Activated naive CD4-positive, alpha-beta T cell treated with anti-CD3 and anti-CD28 coated beads, Interleukin-2, amount 50 U/mL, for 72 hours (primary cell): ENCODE measurements around the gene C17orf50. TPM values are rescaled to one million over a fixed set of nuclear protein-coding genes. Genes with fewer than 3 reads are reported as not detected.

Experiments
- ATAC-seq, 2 donors: fragments of 150-1000 bp; cut with Tn5 transposase; 2 replicates each; pipeline ENCODE4 v1.10.0; 2021; ENCODE audit warnings: mild to moderate bottlenecking in 2 of 2, moderate library complexity in 2 of 2
- DNase-seq, 2 donors: peaks; one replicate each; pipeline ENCODE4 v3.0.0; 2021 to 2022; ENCODE audit warnings: low spot score in 2 of 2
- H3K27ac Mint-ChIP-seq, 2 donors: one replicate each; pipeline ENCODE4 v1.8.0; 2022; ENCODE audit warnings: mild to moderate bottlenecking in 2 of 2, mixed read lengths in 2 of 2
- H3K36me3 Mint-ChIP-seq, 2 donors: one replicate each; pipeline ENCODE4 v1.8.0; 2022; ENCODE audit warnings: mixed read lengths in 2 of 2
- H3K9me3 Mint-ChIP-seq, 2 donors: one replicate each; pipeline ENCODE4 v1.8.0; 2022; ENCODE audit warnings: mixed read lengths in 2 of 2
- total RNA-seq, 2 donors: library from RNA; stranded (reverse); gene quantifications; one replicate each; pipeline ENCODE4 v1.2.3, GENCODE V29; 2022

C17orf50 gene
- total RNA-seq, 2 donors from 2014 or later: not detected

DNA sequence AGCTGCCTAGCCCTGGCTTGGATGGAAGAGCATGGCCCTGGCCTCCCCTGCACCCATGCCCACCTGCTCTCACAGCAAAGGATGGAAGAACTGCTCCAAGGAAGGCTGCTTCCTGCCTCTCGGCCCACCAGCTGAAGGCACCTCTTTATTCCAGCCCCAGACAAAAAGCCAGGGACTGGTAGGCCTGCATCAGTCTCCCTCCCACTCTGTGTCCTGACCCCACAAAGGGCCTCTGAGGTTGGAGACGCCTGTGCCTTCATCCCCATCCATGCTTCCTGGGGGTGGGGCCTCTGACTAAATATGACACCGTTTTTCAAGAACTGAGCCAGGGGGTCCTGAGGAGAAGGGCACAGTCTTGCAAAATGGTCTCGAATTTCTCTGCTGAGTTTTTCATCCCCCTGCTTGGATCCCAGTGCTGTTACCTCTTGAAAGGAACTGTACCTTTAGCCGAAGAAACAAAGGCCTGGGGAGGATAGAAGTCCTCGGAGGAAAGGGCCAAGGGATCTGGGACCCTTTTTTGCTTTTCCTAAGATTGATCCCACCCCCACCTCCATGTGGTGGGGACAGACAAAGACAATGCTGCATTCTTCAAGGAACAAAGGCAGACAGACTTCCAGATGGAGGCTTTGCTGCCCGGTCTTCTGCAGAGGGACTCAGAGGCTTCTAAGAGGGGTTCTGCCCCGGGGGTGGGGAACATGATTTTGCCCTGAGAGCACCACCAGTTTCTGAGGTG is 5.2 kb downstream of the C17orf50 start:
- no peak for ATAC-seq
- no peaks in the 10 kb centered on the region for H3K36me3 Mint-ChIP-seq

DNA sequence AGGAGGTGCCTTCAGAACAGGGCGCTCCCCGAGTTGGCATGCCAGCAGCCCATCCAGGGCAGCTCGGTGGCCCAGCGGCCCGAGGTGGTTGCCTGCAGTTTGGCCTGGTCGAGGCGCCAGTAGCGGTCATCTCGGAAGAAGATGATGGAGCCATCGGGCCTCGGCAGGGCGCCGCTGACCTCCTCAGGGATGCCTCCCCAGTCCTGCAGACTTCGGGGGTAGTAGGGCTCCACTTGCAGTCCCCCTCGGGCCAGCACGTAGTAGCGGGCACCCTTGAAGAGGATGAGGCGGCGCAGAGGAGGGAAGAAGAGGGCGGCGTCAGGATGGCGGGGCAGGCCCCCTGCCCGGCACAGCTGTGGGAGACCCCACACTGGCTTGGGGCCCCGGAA is 5.8 kb downstream of the C17orf50 start:
- Mint-ChIP-seq H3K36me3 (no peaks in the 10 kb centered on the region), H3K9me3 (no peaks in the 10 kb centered on the region), H3K27ac (no peak overlapping the region)
- no peak for DNase-seq
- ATAC-seq: no peak

More for the DNA sequence above, 5.2 kb downstream of the C17orf50 start:
- no peaks in the 10 kb centered on the region for H3K9me3 Mint-ChIP-seq
- H3K27ac Mint-ChIP-seq: no peak overlapping the region
- DNase-seq: no peak

DNA sequence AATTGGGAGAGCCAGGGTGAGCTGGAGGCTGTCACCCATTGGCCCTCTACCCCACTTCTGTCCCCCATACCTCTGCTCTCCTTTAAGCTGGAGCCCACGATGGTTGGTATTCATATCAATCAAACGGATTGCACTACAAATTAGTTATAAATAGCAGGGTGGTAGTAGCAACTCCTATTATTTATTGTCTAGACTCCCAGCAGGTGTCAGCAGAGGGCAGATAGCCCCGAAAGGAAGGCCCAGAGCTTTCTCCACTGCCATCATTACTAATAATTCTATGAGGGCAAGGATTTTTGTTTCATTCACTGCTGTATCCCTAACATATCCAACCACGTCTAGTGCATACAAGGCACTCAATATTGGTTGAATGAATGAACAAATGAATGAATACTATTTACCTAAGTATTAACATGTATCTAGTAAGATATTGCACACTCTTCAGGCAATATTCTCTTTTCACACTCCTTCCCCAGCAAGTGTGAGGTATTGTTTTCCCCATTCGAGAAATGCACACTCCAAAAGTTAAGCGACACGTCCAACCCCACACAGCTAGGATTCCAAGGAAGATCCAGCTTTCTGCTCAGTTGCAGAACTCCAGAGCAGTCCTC is 6.3 kb downstream of the C17orf50 start:
- H3K27ac Mint-ChIP-seq: no peak overlapping the region
- ATAC-seq (no peak), DNase-seq (no peak)
- H3K9me3 Mint-ChIP-seq: no peaks in the 10 kb centered on the region
- H3K36me3 Mint-ChIP-seq: no peaks in the 10 kb centered on the region

DNA sequence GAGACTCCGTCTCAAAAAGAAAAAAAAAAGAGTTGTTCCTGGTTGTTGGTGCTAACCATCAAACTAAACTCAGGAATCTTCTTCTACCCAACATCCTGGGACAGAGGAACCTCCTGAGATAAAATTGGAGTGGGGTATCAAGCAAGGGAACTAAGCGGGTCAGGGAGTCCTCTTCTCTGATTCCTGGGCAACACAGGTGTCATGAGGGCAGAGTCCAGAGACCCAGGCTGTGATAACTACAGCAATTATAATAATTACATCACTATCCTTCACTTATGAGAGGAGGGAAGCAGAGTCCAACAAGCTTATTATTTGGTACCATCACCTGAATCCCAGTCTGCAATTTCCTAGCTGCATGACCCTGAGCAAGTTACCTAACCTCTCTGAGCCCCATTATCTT is 8.1 kb downstream of the C17orf50 start:
- no peak overlapping the region for H3K27ac Mint-ChIP-seq
- ATAC-seq (no peak), DNase-seq (no peak)
- H3K9me3 Mint-ChIP-seq: no peaks in the 10 kb centered on the region
- no peaks in the 10 kb centered on the region for H3K36me3 Mint-ChIP-seq

DNA sequence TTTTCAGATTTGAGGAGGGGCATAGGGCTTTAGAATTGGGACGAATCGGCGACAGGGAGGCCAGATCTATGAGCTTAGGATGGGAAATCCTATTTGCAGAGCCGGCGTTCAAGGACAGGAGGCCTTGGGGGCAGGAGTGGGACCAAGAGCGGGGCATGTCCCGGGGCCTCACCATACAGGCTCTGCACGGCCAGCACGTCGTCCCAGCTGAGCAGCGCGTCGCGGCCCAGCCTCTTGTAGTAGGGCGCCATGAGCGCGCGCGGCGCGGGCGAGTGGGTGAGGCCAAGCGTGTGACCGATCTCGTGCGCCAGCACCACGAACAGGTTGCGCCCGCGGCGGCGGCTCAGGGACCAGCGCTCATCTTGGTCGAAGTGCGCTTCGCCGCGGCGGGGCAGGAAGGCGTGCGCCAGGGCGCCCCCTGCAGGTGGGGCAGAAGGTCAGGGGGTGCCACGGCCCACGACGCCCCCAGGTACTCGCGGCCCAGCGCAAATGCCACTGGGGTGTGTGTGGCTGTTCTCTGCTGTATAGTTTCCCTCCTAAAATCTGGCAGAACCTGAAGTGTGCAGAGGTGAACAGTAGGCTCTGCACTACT is 9.3 kb downstream of the C17orf50 start:
- Mint-ChIP-seq H3K9me3 (no peaks in the 10 kb centered on the region), H3K36me3 (no peaks in the 10 kb centered on the region), H3K27ac (peak overlapping the region in 1 of 2 donors; percentile 26)
- no peak for ATAC-seq
- no peak for DNase-seq

DNA sequence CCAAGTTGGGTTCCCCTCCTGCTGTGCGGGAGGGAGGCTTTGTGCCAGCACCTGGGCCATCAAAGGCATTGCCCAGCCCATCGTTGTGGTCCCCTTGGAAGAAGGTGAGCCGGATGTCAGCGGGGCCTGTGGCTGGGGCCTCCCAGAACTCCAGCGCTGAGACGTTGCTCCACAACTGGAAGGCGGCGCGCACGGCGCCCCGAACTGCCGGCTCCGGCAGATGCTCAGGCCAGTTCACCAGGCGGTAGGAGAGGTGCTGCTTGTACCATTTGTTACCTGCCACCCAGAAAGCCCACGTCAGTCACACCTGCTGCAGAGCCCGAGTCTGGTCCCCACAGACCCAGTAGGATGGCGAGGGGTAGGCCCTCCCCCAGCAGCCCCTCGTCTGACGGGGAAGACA is 12.4 kb downstream of the C17orf50 start:
- H3K36me3 Mint-ChIP-seq: no peaks in the 10 kb centered on the region
- no peak overlapping the region for H3K27ac Mint-ChIP-seq
- H3K9me3 Mint-ChIP-seq: no peaks in the 10 kb centered on the region
- DNase-seq: no peak
- no peak for ATAC-seq

DNA sequence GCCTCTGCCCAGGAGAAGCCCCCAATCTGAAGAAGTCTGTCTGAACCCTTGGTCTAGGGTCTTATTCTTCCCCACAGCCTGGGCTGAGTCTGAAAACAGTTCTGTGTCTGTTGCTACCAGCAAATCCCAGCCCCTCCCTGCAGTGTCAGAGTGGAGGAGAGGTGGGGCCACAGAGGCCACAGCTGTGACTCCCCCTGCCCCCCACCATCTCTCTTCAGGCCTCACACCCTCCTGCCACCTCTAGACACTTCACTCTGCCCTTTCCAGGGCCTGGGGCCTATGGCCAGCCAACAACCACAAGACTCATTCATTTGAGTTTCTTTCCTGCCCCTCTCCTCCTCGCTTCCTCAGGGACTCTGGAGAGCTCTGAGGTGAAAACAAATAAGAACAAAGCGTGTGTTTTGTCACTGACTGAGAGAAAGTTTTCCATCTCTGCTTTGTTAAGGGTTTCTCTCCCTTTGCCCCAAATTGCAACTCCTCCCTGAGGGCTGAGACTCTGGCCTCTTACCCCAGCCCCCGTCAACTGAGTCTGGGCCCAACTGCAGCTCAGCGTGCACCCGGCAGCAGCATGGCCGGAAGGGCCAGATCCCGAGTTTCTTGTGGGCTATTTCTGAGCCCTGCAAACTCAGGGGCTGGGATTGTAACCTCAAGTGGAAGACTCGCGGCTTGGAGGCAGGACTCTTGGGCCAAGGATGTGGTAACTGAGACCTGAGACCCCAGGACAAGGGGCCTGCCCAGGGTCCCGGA is 13.2 kb downstream of the C17orf50 start:
- DNase-seq (no peak), ATAC-seq (no peak)
- Mint-ChIP-seq H3K36me3 (no peaks in the 10 kb centered on the region), H3K27ac (peak overlapping the region in 1 of 2 donors; percentile 17), H3K9me3 (no peaks in the 10 kb centered on the region)

DNA sequence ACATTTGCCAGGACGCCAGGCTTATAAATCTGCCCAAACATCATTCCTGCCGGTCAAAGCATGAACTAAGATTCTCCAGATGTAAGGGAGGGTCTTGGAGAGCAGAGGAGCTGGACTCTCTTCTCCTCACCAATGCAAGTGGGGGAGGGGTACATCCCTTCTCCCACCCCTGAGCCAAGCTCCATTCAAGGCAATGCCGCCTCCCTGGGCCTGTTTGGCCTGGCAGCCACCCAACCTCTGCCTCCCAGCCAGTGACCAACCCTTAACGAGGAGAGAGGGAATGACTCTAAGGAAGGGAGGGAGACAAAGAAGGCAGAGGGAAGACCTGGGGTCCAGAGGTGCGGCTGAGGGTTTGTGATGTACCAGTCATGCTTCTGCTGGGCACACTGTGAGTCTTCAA is 13.8 kb downstream of the C17orf50 start:
- H3K36me3 Mint-ChIP-seq: no peaks in the 10 kb centered on the region
- ATAC-seq (no peak), DNase-seq (no peak)
- no peak overlapping the region for H3K27ac Mint-ChIP-seq
- no peaks in the 10 kb centered on the region for H3K9me3 Mint-ChIP-seq

DNA sequence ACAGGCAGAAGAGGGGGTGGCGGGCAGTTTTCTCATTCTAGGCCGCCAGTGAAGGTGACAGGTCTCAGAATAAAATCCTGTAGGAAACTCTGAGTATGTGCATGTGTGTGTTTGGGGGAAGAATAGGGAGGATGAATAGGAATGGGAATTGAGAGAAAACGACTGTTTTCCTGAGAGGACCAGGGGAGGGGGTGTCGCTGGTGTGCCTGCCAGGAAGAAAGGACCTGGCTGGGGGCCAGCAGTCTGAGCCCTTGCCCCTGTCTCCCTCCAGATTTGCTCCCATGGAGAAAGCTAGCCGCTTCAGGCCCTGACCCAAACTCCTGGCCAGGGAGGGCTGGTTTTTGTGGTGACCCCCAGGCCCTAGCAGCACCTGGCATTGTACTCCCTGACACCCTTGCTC is 14.4 kb downstream of the C17orf50 start:
- no peak for ATAC-seq
- Mint-ChIP-seq H3K27ac (no peak overlapping the region), H3K9me3 (no peaks in the 10 kb centered on the region), H3K36me3 (no peaks in the 10 kb centered on the region)
- no peak for DNase-seq

DNA sequence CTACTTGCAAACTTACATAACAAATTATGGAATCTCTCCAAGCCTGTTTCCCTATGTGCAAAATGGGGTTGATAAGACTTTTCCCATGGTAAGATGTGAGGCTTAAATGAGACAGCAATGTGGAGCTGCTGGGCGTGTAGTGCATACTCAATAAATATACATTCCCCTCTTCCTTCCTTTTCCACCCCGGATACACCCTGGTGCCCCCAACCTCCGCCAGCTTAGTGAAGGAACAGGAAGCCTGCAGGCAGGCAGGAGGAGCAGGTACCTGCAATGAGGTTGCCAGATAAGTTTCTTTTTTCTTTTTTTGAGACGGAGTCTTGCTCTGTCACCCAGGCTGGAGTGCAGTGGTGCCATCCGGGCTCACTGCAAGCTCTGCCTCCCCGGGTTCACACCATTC is 14.9 kb downstream of the C17orf50 start:
- ATAC-seq (no peak), DNase-seq (no peak)
- Mint-ChIP-seq H3K36me3 (no peaks in the 10 kb centered on the region), H3K9me3 (no peaks in the 10 kb centered on the region), H3K27ac (no peak overlapping the region)

DNA sequence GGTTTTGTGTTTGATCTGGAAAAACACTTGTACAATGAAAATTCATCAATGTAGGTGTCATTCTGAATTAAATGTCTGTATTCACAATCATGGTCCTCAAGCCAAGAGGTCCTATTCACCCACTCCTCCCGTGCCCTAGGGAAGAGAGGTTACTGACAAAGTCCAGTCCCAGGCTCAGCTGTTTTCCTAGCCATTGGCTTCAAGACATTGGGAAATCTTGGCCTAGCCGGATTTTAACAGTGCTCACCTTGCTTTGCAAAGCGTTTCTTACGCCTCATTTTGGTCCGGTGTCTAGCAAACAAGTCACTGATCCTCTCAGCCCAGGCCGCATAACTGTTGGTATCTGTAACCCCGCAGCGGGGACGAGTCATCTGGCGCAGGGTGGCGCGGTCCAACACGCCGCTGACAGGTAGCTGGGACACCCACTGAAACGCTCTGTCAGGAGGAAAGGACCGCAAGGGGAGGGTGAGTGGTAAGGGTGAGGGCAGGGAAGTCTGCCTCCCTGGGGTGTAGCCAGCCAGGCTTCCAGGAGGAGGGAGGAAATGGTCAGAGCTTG is 18.0 kb downstream of the C17orf50 start:
- DNase-seq (no peak), ATAC-seq (no peak)
- H3K36me3 Mint-ChIP-seq: no peaks in the 10 kb centered on the region
- H3K27ac Mint-ChIP-seq: no peak overlapping the region
- H3K9me3 Mint-ChIP-seq: no peaks in the 10 kb centered on the region

DNA sequence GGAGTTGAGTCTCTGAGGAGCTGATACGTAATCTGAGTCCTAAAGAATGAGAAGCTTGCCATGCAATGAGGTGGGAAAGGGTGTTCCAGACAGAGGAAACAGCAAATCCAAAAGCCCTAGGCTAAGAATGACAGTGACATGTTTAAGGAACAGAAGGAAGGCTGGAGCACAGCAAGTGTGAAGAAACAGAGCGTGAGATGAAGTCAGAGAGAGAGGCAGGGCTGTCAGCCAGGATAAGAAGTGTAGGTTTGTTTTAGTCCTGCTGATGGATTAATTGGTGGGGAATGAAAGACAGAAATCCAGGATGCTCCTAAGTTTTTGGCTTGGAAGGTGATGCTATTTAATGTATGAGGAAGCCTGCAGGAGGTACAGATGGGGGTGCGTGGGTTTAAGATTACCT is 20.3 kb downstream of the C17orf50 start:
- Mint-ChIP-seq H3K9me3 (no peaks in the 10 kb centered on the region), H3K36me3 (no peaks in the 10 kb centered on the region), H3K27ac (no peak overlapping the region)
- DNase-seq: no peak
- ATAC-seq: no peak

DNA sequence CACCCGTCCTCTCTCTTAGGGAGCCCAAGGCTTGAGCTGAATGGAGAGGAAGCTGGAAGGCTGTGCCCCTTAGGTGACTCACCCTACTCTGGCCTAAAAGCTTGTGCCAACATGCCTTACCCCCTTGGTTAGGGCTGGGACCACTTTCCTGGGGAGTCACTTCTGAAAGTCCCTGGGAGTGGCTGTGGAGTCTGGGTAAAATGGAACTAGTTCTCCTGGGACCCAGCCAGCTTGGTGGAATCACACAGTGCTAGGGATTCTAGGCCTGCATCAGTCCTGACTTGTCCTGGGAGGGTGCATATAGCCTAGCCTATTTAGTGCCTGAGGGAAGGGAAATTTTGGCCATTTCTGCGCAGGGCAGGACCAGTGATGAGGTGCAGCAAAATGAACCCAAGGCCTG is 24.2 kb downstream of the C17orf50 start:
- DNase-seq (no peak), ATAC-seq (no peak)
- Mint-ChIP-seq H3K36me3 (no peaks in the 10 kb centered on the region), H3K9me3 (no peaks in the 10 kb centered on the region), H3K27ac (no peak overlapping the region)

DNA sequence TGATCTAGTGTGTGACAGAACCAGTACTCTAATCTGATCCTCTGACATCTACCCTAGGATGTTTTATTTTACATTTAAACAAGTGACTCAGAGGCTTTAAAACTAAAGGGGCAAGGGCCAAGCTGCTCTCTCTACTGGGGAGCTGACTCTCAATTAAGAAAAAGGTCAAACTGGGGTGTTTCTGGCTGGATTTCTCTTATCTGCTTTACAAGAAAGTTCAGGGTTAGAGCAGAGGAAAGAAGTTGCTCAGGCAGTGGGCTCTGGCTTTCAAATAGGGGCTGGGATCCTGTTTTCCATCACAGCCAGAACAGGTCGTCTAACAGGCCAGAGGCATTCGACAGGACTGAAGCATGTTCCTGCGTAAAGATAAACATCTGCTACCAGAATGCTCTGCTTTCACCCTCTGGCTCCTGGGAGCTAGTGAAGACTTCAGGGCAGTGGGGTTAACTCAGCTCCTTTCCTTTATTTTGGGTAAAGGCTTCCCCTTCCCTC is 26.3 kb downstream of the C17orf50 start:
- DNase-seq (peak in 1 of 2 donors; percentile 16), ATAC-seq (no peak)
- H3K27ac Mint-ChIP-seq: no peak overlapping the region
- no peaks in the 10 kb centered on the region for H3K36me3 Mint-ChIP-seq
- no peaks in the 10 kb centered on the region for H3K9me3 Mint-ChIP-seq

DNA sequence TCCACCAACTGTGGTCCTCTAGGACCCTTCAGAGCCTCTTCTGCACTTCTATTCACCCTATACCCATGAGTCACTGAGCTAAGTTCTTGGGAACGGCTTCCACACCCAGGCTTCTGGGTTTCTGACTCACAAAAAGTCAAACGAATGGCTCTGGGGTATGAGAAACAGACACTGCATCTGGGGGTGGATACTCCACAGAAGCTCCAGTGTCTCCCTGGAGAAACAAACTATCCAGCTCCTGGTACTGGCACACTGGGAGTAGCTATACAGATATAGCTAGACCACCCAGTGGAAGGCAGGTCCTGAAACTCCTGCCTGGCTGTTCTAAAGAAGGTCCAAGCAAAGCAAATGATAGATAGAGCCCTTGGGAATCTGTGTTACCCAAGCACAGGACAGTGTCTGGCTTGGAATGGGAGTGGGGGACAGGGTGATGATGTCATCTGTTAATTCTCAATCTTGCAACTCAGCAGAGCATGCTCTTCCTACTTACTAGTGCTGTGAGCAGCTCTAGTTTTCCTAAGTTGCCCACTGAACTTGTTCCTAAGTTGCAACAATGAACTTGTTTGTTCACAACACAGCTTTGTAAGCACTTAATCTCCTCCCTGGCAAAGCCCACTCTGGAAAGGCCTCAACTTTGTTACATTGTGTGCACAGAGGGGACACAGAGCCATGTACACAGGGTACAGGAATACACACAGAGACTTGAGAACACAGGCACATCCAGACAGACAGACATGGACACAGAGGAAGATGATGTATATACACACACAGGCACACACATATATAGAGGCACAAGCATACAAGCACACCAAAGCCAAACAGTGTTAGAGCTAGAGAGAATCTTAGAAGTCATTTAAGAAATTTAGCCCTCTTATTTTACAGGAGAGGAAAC is 28.0 kb downstream of the C17orf50 start:
- H3K9me3 Mint-ChIP-seq: no peaks in the 10 kb centered on the region
- H3K36me3 Mint-ChIP-seq: no peaks in the 10 kb centered on the region
- no peak overlapping the region for H3K27ac Mint-ChIP-seq
- ATAC-seq (peak in 1 of 2 donors; percentile 58), DNase-seq (peak in 1 of 2 donors; percentile 31)

DNA sequence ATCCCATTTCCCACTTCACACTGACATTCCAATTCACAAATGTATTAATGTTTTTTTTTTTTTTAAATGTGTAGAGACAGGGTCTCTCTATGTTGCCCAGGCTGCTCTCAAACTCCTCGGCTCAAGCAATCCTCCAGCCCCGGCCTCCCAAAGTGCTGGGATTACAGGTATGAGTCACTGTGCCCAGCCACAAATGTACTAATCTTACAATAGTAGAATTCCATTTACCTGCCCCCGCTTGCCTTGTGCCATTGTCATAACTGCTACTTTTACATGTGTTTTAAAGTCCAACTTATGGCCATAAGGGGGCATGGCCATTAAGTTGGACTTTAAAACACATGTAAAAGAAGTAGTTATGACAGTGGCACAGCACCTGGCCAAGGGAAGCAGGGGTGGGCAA is 30.2 kb downstream of the C17orf50 start:
- Mint-ChIP-seq H3K9me3 (no peaks in the 10 kb centered on the region), H3K36me3 (no peaks in the 10 kb centered on the region), H3K27ac (no peak overlapping the region)
- DNase-seq (no peak), ATAC-seq (no peak)
